Frontal cortex (tissue), 4 donors: ENCODE measurements around the gene ATE1. TPM values are rescaled to one million over a fixed set of nuclear protein-coding genes. Genes with fewer than 3 reads are reported as not detected.

ENCODE experiments used
- DNase-seq, 2 donors: peaks; one replicate each; pipeline ENCODE4 v3.0.0; 2012; ENCODE audit warnings: low spot score in 2 of 2
- FAIRE-seq: peaks from 2 replicates; lab custom pipeline; 2012; peaks lifted over from hg19 to GRCh38; lab: Jason Lieb, UNC
- total RNA-seq: library from RNA; depleted of rRNA; stranded (reverse); fragments of >200 nt; gene quantifications from one replicate; pipeline ENCODE4 v1.2.3, GENCODE V29; 2014
- donor health status: control.
- donor health status: control.
- donor health status: control.

Gene ATE1
- total RNA-seq, 1 donor from 2014 or later = 56.3 TPM

DNA sequence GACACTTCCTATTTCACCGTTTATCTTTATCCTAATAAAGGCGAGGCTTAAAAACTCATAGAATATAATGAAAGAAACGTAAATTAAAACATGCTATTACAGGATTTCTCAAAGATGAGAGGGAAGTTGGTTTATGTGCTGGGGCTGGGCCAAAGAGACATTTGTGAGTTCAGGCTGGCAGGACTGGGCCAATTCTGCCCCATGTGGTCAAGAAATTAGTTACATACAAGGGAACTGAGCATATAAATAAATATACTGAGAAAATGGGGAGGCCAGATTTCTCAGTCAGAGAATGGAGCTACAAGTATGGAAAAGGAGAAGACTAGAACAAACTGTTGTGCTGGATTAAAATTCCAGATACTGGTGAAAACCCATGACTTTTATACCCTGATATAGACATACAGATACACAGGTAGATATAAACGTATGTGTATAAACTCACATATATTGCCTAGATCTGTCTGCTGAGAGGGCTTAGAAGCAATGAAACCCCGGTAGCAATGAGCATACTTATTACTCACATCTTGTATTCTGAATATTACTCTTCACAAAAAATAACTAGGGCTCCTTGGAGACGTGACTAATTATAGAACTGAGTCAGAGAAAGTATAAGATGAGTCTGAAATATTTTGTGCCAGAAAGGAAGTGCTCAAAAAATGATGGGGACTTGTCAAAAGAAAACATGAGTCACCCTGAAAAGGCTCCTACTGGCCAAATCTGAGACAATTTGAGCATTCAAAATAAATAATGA is 173.9 kb downstream of the ATE1 start:
- no peak for DNase-seq
- FAIRE-seq = no peak

DNA sequence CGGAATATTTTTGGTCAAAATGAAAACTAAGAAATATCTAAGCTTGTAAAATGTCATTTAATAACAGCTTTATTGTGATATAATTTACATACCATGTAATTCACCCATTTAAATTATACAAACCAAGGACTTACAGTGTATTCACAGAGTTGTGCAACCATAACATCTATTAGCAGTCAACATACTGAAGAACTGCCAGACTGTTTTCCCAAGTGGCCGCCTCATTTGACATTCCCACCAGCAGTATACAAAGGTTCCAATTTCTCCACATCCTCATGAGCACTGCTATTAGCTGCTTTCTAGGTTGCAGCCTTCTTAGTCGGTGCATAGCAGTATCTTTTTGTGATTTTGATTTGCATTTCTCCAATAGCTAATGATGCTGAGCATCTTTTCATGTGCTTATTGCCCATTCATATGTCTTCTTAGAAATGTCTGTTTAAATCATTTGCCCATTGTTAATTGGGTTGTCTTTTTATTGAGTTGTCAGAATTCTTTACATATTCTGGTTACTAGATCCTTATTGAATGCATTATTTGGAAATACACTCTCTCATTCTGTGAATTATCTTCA is 176.6 kb downstream of the ATE1 start:
- FAIRE-seq = no peak
- DNase-seq = no peak

DNA sequence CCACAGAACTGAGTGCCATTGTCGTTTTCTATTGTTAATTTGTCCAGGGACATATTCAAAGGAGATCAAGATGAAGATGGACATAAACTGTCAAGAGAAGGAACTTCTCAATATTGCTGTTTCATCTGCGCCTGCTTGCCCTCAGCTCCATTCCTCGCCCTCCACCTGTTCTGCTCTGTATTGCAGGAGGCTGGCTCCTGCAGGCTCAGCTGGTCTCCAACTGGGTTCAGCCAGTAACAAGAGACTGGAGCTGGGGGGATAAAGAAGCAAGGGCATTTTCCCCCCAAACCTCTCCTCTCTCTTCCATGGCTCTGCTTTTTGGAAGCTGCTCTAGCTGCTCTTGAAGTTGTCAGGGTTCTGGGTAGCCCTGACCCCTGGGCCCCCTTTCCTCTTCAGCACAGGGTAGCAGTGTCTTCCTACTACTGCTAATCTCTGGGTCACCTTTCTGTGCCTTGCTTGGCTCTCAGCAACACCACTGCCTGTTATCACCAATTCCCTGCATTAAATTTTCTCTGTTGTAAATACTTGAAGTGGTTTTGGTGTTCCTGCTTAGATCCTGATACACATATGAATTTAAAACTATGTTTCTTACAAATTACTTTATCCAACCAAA is 180.6 kb downstream of the ATE1 start:
- no peak for DNase-seq
- no peak for FAIRE-seq

DNA sequence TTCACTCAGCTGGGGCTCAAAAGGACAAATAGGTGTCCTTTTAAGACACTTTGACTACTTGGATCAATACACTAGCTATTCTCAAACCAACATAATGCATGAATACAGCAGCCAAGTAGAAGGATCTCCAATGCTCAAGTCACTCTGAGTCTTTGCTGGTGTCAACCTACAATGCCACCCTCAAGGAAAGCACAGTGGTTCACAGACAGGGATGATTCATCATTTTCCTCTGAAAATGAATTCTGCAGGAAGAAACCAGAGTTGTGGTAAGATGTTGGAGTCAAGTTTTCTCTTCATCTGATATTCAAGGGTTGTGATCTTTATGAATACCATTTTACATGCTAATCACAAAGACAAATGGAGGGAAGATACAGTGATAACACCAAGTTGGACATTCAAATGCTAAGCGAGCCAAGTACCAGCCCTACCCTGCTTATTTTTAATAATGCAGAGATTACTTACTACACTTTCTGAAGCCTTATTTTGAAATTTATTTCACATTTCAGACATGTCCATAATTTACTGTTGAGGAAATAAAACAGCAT is 186.5 kb downstream of the ATE1 start:
- FAIRE-seq (no peak), DNase-seq (no peak)

DNA sequence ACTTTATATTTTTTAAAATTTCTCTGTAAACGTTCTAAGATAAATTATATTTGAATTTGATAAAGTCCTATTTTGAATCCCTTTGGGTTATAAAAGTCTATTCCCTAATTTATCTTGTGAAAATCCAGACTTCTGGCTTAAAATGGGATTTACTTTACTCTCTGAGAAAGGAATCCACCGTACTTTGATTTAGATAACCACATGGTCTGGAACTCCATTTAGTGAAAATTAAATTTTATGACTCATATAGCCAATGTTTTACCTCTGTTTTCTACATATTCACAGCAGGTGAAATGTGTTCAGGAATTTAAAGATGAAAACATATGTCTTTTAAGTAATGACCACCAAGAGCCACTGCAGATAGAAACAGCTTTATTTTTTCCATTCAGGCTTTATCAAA is 187.8 kb downstream of the ATE1 start:
- FAIRE-seq (no peak), DNase-seq (no peak)

DNA sequence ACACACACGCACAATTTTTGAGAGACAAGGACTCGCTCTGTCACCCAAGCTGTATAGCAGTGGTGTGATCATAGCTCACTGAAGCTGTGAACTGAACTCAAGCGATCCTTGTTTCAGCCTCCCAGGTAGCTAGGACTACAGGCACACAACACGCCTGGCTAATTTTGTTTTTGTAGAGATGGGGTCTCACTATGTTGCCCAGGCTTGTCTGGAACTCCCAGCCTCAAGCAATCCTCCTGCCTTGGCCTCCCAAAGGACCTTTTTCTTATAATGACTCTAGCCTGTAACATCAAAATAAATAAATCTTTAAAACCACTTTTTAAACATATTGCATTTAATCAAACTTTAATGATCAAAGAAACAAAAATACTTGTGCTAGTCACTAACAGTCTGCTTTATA is 188.7 kb downstream of the ATE1 start:
- no peak for DNase-seq
- FAIRE-seq = no peak

DNA sequence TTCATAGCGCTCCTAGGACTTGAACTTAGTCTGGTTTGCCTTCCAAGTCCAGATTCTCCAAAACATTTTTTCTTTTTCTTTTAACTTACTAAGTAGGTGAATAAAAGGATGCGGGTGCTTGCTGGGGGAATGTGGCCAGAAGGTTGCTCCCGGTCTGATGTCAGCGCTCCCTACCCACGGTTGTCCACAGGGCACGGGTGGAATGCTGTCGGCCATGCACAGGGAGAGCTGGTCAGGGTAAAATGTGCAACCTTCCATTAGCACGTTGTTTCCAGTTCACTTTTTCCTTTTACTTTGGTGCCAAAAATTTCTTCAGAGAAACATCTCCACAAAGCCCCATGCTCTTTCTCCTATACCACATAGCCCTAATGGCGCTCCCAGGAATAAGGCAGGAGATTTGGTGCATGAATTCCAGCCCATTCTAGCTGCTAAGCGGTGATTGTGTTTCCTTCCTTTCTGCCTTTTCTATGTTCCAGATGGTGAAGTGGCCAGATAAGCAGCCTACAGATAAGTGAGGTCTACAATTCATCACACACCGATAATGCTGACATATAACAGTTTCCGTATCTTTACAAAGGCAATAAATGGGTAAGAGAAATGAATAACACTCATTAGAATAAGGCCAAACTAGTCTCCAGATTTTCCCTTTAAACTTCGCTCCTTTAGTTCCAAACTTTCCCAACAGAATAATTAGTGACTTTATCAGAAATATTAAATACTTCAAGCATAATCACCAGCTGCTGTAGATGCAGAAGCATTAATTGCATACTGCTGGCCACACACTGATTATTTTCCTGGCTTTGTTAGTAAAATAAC is 191.3 kb downstream of the ATE1 start:
- no peak for FAIRE-seq

DNA sequence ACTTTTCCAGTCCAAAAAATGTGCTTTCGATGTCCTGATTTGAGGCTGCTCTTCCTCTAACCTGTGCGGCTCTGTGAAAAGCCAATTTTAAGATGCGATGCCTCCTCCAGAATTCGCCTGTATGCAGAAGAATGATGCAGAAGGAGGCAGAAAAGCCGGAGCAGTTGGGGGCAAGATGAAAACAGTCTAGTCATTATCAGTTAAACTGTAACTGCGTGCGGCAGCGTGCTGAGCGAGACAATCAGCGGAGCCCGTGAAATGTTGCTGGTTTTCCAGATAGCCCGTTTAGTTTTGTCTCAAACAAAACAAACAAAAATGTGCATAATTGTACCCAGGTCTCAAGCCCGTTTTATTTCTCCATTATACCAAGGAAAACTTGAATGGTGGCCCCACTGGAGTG is 192.6 kb downstream of the ATE1 start:
- no peak for FAIRE-seq

More for the DNA sequence above, 191.3 kb downstream of the ATE1 start:
- no peak for DNase-seq

DNA sequence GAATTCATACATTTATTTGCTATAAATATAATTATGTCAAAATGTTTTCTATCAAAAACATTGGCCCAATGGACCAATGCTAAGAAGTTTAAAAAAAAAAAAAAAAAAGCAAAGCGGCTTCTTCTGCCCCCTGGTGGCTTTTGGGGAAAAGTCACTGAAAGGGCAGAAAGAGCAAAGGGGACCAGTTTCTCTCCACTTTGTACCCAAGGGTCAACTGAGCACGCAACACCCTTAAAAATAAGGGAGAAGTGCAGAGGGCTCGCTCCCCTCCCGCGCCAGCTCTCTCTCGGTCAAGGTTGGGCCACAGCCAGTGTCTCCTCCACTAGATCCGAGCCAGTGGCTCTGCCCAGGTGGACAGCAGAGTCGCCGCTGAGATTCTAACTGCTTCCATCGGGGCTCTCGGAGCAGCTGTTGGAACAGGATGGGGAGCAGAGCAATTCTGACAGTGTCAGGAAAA is 193.2 kb downstream of the ATE1 start:
- FAIRE-seq (peak; percentile 81), DNase-seq (peak; percentile 22 to 36)

More for the DNA sequence above, 192.6 kb downstream of the ATE1 start:
- no peak for DNase-seq

DNA sequence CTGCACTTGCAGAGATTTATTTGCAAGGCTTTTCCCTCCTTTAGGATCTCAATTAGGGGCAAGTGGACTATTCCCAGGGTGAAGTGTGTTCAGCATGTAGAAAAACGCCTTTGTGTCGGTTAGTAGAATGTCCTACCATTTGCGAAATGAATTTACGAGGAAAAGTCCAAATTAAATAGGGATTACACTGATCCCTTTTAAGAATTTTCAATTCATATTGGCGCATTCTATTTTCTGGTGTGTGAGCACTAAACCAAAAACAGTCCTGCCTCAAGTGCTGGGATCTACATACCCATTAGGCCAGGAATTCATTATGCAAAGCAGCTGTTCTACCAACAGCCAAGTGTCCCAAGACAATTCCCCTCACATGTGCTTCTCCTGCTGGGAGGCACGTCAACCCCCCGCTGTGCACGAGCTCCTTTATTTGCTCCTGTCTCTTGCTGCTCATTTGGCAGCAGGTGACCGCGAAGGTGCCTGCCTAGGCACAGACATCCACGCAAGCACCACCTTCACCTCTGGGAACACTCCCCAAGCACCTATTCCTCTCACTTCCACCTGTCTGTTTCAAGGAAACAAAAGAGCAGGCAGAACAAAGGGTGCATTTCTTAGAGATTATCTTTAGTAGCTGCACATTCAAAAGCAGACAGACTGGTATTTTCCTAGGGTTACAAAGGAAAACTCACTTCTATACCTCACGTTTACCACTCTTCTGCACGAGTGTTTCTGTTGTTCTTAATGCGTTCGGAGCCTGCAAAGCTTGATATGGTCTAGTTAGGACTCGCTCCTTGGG is 195.0 kb downstream of the ATE1 start:
- no peak for FAIRE-seq
- no peak for DNase-seq

DNA sequence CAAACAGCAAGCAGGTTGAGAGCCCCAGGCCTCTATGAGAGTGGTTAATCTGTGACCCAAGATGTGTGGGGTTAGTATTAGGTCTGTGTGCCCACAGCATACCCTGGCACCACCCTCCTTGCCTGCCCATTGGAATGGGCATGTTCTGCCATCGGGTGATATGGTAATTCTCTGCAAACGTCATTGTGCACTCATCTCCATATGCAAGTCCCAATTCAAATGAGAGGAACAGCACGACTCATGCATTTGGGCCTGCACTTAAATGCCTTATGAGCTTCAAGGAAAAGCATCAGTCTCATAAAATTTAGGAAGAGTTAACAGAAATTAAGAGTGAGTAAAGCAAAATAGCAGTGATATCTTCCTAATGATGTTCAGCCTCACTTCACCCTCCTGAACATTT is 195.7 kb downstream of the ATE1 start:
- DNase-seq (no peak), FAIRE-seq (no peak)

DNA sequence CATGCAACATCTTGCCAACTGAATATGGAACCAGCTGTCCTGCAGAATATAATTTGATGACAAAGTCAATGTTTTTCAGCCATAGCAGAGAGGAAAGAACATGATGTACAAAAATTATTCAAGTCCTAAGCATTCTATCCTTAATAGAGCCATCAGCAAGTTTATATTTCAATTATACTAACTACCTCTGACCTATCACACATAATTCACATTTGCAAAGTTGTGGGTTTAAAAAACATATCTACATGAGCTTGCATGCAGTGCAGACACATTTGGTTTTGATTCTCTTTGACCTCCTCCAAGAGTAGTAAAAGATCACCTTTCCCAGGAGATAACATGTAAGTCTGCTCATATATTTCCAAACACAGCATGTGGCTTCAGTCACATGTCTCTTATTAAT is 203.5 kb downstream of the ATE1 start:
- no peak for DNase-seq
- no peak for FAIRE-seq

DNA sequence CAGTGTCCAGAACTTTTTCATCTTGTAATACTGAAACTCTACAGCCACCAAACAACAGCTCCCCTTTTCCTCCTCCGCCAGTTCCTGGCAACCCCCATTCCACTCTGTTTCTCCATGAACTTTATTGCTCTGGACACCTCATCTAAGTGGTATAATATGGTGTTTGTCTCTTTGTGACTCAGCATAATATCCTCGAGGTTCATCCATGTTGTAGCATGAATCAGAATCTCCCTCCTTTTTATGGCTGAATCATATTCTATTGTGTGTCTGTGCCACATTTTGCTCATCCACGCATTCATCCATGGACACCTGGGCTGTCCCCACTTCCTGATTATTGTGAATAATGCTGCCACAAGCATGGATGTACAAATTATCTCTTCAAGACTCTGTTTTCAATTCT is 205.2 kb downstream of the ATE1 start:
- DNase-seq = no peak
- no peak for FAIRE-seq

DNA sequence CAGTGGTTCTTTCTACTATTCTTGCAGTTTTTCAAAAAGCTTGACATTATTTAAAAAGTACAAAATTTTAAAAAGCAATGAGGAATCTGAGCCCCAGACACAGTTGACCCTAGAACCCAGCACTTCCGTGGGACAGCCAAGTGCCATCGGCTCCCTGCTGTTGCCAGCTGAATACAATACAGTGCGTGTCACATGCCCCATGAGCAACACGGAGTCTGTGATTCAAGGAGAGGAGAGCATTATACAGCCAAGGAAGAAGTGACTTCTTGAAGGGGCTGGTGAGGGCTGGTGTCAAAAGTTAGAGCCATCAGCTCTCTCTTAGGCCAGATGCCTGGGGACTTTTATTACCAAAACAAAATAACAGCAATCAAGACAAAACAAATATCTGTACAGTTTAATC is 206.6 kb downstream of the ATE1 start:
- DNase-seq (no peak), FAIRE-seq (no peak)

DNA sequence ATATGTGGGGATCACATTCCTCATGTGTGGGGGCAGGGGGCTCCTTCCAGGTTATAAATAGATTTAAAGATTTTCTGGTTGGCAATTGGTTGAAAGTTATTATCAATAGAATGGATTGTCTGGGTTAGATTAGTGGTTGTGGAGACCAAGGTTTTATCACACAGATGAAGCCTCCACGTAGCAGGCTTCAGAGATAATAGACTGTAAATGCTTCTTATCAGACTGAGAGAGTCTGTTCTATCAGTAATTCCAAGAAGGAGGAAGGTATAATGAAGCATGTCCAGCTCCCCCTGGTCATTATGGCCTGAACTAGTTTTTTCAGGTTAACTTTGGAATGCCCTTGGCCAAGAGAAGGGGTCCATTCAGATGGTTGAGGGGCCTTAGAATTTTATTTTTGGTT is 211.9 kb downstream of the ATE1 start:
- FAIRE-seq (no peak), DNase-seq (no peak)

DNA sequence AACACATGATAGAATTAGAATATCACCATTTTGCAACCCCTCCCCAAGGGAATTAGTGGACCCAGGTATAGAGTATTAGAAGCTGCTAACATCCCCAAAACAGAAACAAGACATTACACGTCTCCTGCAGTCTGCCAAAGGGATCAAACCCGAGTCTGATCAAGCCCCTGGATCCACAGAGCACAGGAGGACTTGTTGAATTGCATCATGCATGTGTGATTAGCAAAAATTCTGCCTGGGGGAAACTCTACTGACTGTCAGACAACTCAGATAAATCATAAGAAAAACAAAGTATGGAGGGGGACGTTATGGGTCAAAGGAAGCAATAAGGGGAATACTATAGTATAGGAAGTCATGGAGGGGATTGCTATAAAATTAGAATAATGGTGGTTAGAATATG is 212.8 kb downstream of the ATE1 start:
- DNase-seq = no peak
- FAIRE-seq = no peak

DNA sequence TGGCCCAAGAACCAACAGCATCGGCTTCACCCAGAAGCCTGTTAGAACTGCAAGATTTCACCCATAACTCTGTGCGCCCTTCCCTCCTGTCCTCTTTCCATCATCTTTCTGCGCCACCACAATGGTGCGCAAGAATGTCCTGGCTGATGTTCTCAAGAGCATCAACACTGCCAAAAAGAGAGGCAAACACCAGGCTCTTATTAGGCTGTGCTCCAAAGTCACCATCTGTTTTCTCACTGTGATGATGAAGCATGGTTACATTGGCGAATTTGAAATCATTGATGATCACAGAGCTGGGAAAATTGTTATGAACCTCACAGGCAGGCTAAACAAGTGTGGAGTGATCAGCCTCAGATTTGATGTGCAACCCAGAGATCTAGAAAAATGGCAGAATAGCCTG is 214.3 kb downstream of the ATE1 start:
- DNase-seq (no peak), FAIRE-seq (no peak)

DNA sequence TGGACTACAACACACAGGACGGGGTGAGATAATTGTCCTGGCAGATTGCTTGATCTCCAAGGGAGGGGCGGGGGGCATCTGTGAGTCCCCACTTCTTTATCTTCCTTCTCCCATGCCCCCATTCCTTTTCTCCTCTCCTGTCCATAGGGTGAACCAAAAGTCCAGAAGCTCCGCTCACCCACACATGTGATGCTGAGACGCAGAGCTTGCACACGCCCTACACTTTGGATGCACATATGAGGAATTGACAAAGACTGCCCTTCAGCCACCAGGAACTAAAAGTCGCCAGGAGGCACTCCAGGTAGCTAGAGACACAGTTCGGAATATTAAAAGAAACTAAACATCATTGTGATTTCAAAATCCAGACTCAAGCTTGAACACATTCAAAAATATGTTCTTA is 216.9 kb downstream of the ATE1 start:
- DNase-seq (no peak), FAIRE-seq (no peak)

DNA sequence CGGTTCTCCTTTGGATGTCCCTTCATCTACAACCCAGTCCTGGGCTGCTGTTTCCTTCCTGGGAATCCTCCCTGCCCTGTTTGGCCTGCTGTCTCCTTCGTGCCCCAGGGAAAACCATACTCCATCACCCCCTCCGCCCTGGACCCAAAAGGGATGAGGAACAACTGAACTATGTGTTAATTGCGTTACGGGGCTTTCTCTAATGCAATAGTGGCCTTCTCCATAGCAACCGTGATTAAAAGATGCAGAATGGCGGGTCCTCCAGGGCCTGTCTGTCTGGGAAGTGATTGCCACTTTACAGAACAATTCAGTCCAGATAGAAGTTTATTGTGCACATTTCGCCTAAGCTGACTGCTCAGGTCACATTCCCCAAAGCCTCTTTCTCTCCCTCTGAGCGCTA is 217.6 kb downstream of the ATE1 start:
- no peak for DNase-seq
- no peak for FAIRE-seq

DNA sequence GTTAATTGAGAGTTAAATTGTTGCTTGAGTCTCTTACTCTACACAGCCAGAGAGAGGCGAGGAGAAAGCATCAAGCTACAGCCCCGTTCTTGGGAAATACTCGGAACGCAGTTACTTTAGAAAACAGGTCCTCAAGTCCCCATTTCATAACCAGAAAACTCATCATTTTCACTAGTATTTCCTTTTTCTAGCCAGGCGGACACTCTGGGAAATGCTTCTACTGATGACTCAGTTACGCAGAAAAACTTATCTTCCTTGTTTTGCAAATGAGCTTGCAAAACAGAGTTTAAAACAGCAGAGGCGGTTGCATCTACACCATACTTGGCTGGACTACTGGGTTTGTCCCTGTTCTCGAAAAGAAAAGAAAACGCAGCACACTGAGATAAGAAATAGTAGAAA is 218.2 kb downstream of the ATE1 start:
- DNase-seq = peak in 1 of 2 donors; percentile 32
- no peak for FAIRE-seq
